Measurements from ENCODE around the gene ARHGAP24. TPM values are rescaled to one million over a fixed set of nuclear protein-coding genes. Genes with fewer than 3 reads are reported as not detected.

The ARHGAP24 gene
- total RNA-seq, 3 donors from 2014 or later, result 5.2 to 11.6 (median 6.7) TPM

DNA sequence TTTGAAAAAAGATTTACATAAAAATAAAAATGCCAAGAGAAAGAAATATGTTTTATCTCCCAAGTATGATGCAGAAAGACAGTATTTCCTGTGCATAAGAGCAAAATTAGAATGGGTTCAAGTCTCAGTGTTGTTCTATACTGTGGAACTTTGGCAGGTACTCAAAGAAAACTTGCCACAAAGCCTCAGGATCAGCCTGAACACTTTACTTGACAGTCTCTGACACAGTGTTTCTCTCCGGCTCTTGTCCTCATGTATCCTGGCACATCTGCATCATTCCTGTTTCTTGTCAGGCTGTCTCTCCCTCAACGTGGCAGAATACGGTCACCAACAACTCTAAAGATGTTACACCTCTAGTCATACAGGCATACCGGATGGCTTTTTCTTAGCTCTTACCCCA, 273.7 kb downstream of the ARHGAP24 start:
- ATAC-seq, result no peak
- intact Hi-C loops (cut with DNase I, micrococcal nuclease), result loop anchor here in 1 of 2 donors (5.0 kb wide), 2 partner anchors 331 to 601 kb away; no protein-coding TSS in a partner anchor

GRCh38 chr4:85751866-85752265, 276.9 kb downstream of the ARHGAP24 start:
- Histone ChIP-seq H3K4me3 (no peak overlapping the region), H3K9me3 (no peaks in the 10 kb centered on the region), H3K4me1 (ENCODE audit: low read depth) (no peaks in the 10 kb centered on the region), H3K36me3 (ENCODE audit: low read depth) (no peaks in the 10 kb centered on the region)
- intact Hi-C loops (cut with DNase I, micrococcal nuclease), result no loop called here
- DNase-seq (no peak), ATAC-seq (no peak)
- TF ChIP-seq CTCF (IDR thresholded peaks at IDR 0.05), result no peak

More for the DNA sequence above, 273.7 kb downstream of the ARHGAP24 start:
- Histone ChIP-seq H3K4me3 (no peak overlapping the region), H3K4me1 (ENCODE audit: low read depth) (no peaks in the 10 kb centered on the region), H3K36me3 (ENCODE audit: low read depth) (no peaks in the 10 kb centered on the region), H3K9me3 (no peaks in the 10 kb centered on the region)
- no peak for DNase-seq
- TF ChIP-seq CTCF (IDR thresholded peaks at IDR 0.05), result no peak

DNA sequence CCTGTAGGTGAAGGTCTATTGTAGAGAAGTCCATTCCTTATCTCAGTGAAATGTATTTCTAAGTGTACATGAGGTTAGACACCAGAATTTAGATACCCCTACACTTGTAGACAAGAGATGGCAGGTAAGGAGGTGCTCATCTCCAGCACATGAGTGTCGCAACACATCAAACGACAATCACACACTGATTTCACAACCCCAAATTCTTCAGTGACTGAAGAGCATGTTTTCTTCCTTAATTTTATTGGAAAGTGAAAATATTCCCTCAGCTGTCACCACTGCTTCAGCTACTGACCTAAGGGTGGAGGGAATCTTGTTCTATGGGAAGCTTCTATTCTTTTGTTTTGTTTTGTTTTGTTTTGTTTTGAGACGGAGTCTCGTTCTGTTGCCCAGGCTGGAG, 280.3 kb downstream of the ARHGAP24 start:
- ATAC-seq (no peak), DNase-seq (no peak)
- no peaks in the 10 kb centered on the region for H3K36me3 ChIP-seq (ENCODE audit: low read depth)
- intact Hi-C loops (cut with DNase I, micrococcal nuclease), result no loop called here
- H3K4me3 ChIP-seq, result no peak overlapping the region
- no peaks in the 10 kb centered on the region for H3K9me3 ChIP-seq
- H3K4me1 ChIP-seq (ENCODE audit: low read depth), result no peaks in the 10 kb centered on the region
- no peak for TF ChIP-seq CTCF (IDR thresholded peaks at IDR 0.05)

- H3K36me3 ChIP-seq (ENCODE audit: low read depth), result no peaks in the 10 kb centered on the region
- TF ChIP-seq CTCF (IDR thresholded peaks at IDR 0.05), result no peak
- intact Hi-C loops (cut with DNase I, micrococcal nuclease), result no loop called here
- no peak overlapping the region for H3K4me3 ChIP-seq
- ATAC-seq (peak; percentile 34), DNase-seq (peak in 1 of 3 donors; percentile 37)
- H3K4me1 ChIP-seq (ENCODE audit: low read depth), result no peaks in the 10 kb centered on the region
- no peaks in the 10 kb centered on the region for H3K9me3 ChIP-seq
These were observed 282.0 kb downstream of the ARHGAP24 start for GRCh38 chr4:85756938-85757337.

DNA sequence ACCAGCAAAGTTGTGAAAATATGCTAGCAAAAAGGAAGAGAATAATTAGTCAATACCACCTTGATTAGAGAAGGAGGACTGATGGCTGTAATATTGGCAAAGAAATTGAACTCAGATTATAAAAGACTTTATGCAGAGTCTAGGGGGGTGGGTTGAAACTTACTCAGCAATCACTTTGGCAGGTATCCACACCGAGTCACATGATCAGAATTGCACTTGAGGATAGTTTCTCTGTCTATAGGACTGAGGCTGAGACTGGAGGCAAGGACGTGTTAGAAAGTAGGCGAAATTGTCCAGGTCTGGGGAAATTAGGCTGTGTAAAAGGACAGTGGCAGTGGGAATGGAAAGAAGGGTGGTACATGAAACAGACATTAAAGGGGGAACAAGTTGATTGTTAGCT, 284.4 kb downstream of the ARHGAP24 start:
- no peaks in the 10 kb centered on the region for H3K9me3 ChIP-seq
- H3K36me3 ChIP-seq (ENCODE audit: low read depth), result no peaks in the 10 kb centered on the region
- DNase-seq (no peak), ATAC-seq (no peak)
- H3K4me3 ChIP-seq, result no peak overlapping the region
- intact Hi-C loops (cut with DNase I, micrococcal nuclease), result no loop called here
- no peaks in the 10 kb centered on the region for H3K4me1 ChIP-seq (ENCODE audit: low read depth)
- no peak for TF ChIP-seq CTCF (IDR thresholded peaks at IDR 0.05)

- no peak overlapping the region for H3K4me3 ChIP-seq
- intact Hi-C loops (cut with DNase I, micrococcal nuclease), result no loop called here
- H3K36me3 ChIP-seq (ENCODE audit: low read depth), result no peaks in the 10 kb centered on the region
- no peaks in the 10 kb centered on the region for H3K4me1 ChIP-seq (ENCODE audit: low read depth)
- no peaks in the 10 kb centered on the region for H3K9me3 ChIP-seq
- DNase-seq (no peak), ATAC-seq (no peak)
- no peak for TF ChIP-seq CTCF (IDR thresholded peaks at IDR 0.05)
These were observed 285.6 kb downstream of the ARHGAP24 start for GRCh38 chr4:85760511-85760910.
